Activated CD8-positive, alpha-beta T cell treated with anti-CD3 and anti-CD28 coated beads, Interleukin-2, amount 10 ng/mL, durations not matched to agents 7 days and 5 days (primary cell): Measurements from ENCODE around the gene ZNF101. TPM values are rescaled to one million over a fixed set of nuclear protein-coding genes. Genes with fewer than 3 reads are reported as not detected.

Experiments used
- ATAC-seq: fragments of 150-1000 bp; cut with Tn5 transposase; one replicate; pipeline ENCODE4 v1.10.0; 2021; ENCODE audit warnings: moderate library complexity
- CTCF ChIA-PET: fragments of 350-600 bp; sonication (Branson Sonifier 250); formaldehyde crosslinking; loops from one replicate; lab custom pipeline; 2021; ENCODE audit warnings: antibody characterized with exemption; lab: Charles Lee
- POLR2A ChIA-PET: fragments of 350-600 bp; sonication (Branson Sonifier 250); formaldehyde crosslinking; loops from one replicate; lab custom pipeline; 2021; ENCODE audit warnings: antibody characterized with exemption; lab: Charles Lee
- DNase-seq: peaks from one replicate; pipeline ENCODE4 v3.0.0-alpha.2; 2020
- H3K27ac Mint-ChIP-seq: one replicate; pipeline ENCODE4 v1.8.0; 2021; ENCODE audit warnings: mild to moderate bottlenecking, mixed read lengths
- H3K27me3 Mint-ChIP-seq: one replicate; pipeline ENCODE4 v1.8.0; 2021; ENCODE audit warnings: low read depth, mixed read lengths
- H3K36me3 Mint-ChIP-seq: one replicate; pipeline ENCODE4 v1.8.0; 2021; ENCODE audit warnings: low read depth, mixed read lengths
- H3K4me1 Mint-ChIP-seq: one replicate; pipeline ENCODE4 v1.8.0; 2021; ENCODE audit warnings: low read depth, mixed read lengths
- H3K4me3 Mint-ChIP-seq: one replicate; pipeline ENCODE4 v1.8.0; 2021; ENCODE audit warnings: mild to moderate bottlenecking, mixed read lengths
- H3K9me3 Mint-ChIP-seq: one replicate; pipeline ENCODE4 v1.8.0; 2022; ENCODE audit warnings: mixed read lengths; ENCODE audit not compliant: insufficient read depth
- total RNA-seq, 2 experiments: library from RNA; stranded (reverse); gene quantifications; one replicate each; pipeline ENCODE4 v1.2.3, GENCODE V29; 2021

The ZNF101 gene
- total RNA-seq = 10 to 100 TPM; 74.2 to 87.8 TPM

DNA sequence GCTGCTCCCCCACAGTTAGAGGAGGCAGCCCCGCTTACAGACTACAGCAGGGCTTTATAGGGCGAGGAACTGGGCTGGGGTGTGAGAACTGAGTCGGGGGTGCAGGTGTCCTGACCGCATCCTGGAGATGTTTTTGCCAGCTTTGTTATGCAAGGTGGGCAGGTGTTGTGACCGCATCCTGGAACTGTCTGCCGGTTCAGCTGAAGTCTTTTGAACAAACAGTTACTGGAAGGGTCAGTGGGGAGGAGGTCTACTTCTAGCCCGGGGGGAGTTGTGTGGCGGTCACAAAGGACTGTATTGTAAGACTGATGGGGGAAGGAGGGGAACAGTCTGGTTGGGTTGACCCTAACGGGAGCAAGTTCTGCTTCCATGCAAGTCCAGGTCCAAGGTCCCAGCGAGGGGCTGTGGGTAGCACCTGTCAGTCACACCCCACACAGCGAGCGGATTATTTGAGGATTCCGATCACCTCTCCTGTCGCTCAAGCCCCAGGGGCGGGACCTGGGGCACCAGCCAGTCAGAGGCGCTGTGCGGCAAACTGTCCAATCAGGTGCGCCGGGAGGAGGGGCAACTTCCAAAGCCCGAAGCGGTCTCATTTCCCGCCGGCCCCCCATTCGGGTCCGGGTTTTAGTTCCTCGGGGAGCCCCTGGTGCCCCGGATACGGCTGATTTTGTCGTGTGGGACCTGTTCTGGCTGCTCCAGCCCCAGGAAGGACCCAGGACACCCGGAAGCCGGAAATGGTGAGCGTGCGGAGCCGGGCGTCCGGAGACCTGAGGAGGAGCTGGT is at the start of gene ZNF101:
Gene ZNF101 (plus strand): TSS at position 610 of the 783 bp plus-strand sequence. CDS start 125 bp downstream, at position 735.
- ChIA-PET POLR2A (interaction anchor here (0.6 to 4.3 kb wide), 25 partner anchors 9 to 897 kb away, joined by 3 to 41 read pairs (median 6); partner anchors contain the start of genes GMIP, PBX4, ZNF14 and ZNF253), CTCF (interaction anchor here (1.0 to 2.0 kb wide), 2 partner anchors 153 to 291 kb away, joined by 3 to 7 read pairs; partner anchors contain the start of gene ZNF506)
- Mint-ChIP-seq H3K4me1 (peaks cover 26% of the 10 kb centered on the region), H3K36me3 (peaks cover 65% of the 10 kb centered on the region), H3K4me3 (peak within 1 kb of the TSS; percentile 80), H3K27ac (peak within 1 kb of the TSS; percentile 97), H3K9me3 (peaks cover 20% of the 10 kb centered on the region), H3K27me3 (no peaks in the 10 kb centered on the region)
- ATAC-seq (peak; percentile 77), DNase-seq (peak; percentile 98)

GRCh38 chr19:19619181-19619848 is 49.3 kb upstream of the ZNF101 start:
- DNase-seq = no peak
- peaks cover 46% of the 10 kb centered on the region for H3K36me3 Mint-ChIP-seq
- H3K4me1 Mint-ChIP-seq = peaks cover 47% of the 10 kb centered on the region
- H3K27ac Mint-ChIP-seq = peak overlapping the region; percentile 74
- ChIA-PET POLR2A (interaction anchor here (1.4 kb wide), 1 partner anchor 30 kb away, joined by 4 read pairs; no protein-coding TSS in a partner anchor), CTCF (interaction anchor here (1.3 kb wide), 1 partner anchor 65 kb away, joined by 4 read pairs; no protein-coding TSS in a partner anchor)
- peak overlapping the region; percentile 90 for H3K4me3 Mint-ChIP-seq
- H3K9me3 Mint-ChIP-seq = no peaks in the 10 kb centered on the region
- H3K27me3 Mint-ChIP-seq = no peaks in the 10 kb centered on the region
- ATAC-seq = no peak

DNA sequence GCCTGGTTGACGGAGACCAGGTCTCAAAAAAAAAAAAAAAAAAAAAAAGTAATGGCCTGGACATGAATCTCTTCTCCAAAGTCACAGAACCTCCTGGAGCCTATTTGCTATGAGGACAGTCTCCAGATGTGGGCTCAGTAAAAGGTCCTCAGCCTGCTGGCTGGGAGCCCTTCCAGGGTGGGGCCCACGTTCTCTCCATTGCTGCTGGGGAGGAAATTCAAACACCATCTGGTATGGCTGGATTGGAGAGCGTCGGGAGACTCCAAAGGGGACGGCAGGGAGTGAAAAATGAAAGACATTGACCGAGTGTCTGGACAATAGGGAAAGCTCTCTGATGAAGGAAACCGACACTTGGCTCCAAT is 48.8 kb upstream of the ZNF101 start:
- no peaks in the 10 kb centered on the region for H3K27me3 Mint-ChIP-seq
- CTCF ChIA-PET = interaction anchor here (1.3 kb wide), 1 partner anchor 66 kb away, joined by 4 read pairs; no protein-coding TSS in a partner anchor
- no peak for ATAC-seq

DNA sequence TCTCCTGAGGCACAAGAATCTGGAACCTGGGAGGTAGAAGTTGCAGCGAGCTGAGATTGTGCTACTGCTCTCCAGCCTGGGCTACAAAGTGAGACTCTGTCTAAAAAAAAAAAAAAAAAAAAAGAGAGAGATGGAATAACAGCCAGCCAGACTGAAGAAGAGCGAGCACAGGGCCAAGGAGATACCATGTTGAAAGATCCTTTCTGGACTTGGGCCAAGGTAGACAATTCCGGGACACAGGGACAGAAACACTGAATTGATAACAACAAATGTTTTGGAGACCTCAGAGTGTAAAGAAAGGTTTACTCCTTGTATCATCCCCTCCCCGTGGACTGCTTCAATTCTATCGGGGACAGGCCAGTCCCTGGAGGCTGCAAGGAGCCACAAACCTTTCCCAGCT is 45.3 kb upstream of the ZNF101 start:
- H3K4me3 Mint-ChIP-seq = no peak overlapping the region
- no peak for ATAC-seq
- no peak for DNase-seq
- H3K36me3 Mint-ChIP-seq = peaks cover 49% of the 10 kb centered on the region
- ChIA-PET CTCF (no interaction called here), POLR2A (interaction anchor here (0.7 kb wide), 1 partner anchor 195 kb away, joined by 3 read pairs; no protein-coding TSS in a partner anchor)
- H3K27me3 Mint-ChIP-seq = no peaks in the 10 kb centered on the region
- H3K9me3 Mint-ChIP-seq = no peaks in the 10 kb centered on the region
- H3K27ac Mint-ChIP-seq = no peak overlapping the region
- peaks cover 43% of the 10 kb centered on the region for H3K4me1 Mint-ChIP-seq

More for the DNA sequence above, 48.8 kb upstream of the ZNF101 start:
- Mint-ChIP-seq H3K4me3 (no peak overlapping the region), H3K4me1 (peaks cover 49% of the 10 kb centered on the region), H3K27ac (no peak overlapping the region), H3K9me3 (no peaks in the 10 kb centered on the region), H3K36me3 (peaks cover 49% of the 10 kb centered on the region)
- POLR2A ChIA-PET = interaction anchor here (1.4 kb wide), 1 partner anchor 30 kb away, joined by 4 read pairs; no protein-coding TSS in a partner anchor
- DNase-seq = no peak

GRCh38 chr19:19624032-19624570 is 44.5 kb upstream of the ZNF101 start:
- Mint-ChIP-seq H3K4me3 (no peak overlapping the region), H3K9me3 (no peaks in the 10 kb centered on the region), H3K27me3 (no peaks in the 10 kb centered on the region), H3K27ac (no peak overlapping the region), H3K4me1 (peaks cover 44% of the 10 kb centered on the region), H3K36me3 (peaks cover 51% of the 10 kb centered on the region)
- DNase-seq = no peak
- no peak for ATAC-seq
- ChIA-PET CTCF (interaction anchor here (1.3 kb wide), 1 partner anchor 92 kb away, joined by 5 read pairs; no protein-coding TSS in a partner anchor), POLR2A (interaction anchor here (0.6 kb wide), 1 partner anchor 15 kb away, joined by 3 read pairs; no protein-coding TSS in a partner anchor)

DNA sequence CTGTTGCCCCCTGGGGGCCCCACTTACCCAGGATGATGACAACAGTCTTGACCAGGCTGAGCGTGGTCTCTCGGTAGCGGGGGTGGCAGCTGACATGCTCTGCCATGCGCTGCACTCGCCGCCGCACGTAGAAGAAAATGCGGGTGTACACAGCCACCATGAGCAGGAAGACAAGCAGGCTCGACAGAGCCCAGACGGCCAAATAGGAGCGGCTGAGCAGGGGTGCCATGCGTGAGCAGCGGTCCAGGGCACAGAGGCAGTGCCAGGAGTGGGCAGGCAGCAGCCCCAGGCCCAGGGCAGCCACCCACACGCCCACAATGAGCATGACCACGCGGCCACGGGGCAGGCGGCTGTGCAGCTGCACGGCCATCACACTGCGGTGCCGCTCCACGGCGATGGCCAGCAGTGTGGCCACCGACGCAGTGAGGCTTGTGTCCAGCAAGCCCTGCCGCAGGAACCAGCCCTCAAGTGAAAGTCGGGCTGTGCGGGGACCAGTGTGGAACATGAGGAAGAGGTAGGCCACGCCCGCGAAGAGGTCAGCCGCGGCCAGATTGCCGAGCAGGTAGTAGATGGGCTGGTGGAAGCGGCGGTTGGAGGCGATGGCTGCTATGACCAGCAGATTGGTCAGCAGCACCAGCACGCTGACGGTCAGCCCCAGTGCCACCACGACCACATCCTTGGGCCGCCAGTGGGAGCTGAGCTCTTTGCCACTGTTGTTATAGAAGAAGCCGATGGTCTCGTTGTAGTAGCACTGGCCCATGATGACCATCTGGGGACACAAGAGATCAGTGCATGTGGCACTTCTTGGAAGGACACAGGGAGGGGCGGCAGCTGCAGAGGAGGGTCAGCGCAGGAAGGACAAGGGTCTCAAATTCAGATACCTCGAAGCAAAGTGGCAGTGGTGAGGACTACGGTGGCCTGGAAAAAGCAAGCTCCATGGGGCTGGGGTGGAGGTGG is 41.8 kb upstream of the ZNF101 start:
- Mint-ChIP-seq H3K9me3 (no peaks in the 10 kb centered on the region), H3K36me3 (peaks cover 55% of the 10 kb centered on the region), H3K27ac (peak overlapping the region; percentile 93), H3K4me1 (peaks cover 36% of the 10 kb centered on the region), H3K27me3 (no peaks in the 10 kb centered on the region), H3K4me3 (peak overlapping the region; percentile 92)
- POLR2A ChIA-PET = interaction anchor here (0.6 to 1.6 kb wide), 8 partner anchors 9 to 95 kb away, joined by 3 to 5 read pairs (median 4); partner anchors contain the start of gene ATP13A1
- DNase-seq (no peak), ATAC-seq (no peak)
- CTCF ChIA-PET = interaction anchor here (1.0 to 2.3 kb wide), 5 partner anchors 10 to 95 kb away, joined by 3 to 7 read pairs (median 3); no protein-coding TSS in a partner anchor

- POLR2A ChIA-PET = interaction anchor here (0.7 to 1.8 kb wide), 11 partner anchors 7 to 112 kb away, joined by 3 to 7 read pairs (median 4); partner anchors contain the start of genes ATP13A1 and NDUFA13
- DNase-seq (peak; percentile 79), ATAC-seq (peak; percentile 81)
- H3K4me1 Mint-ChIP-seq = peaks cover 40% of the 10 kb centered on the region
- CTCF ChIA-PET = interaction anchor here (0.8 to 2.3 kb wide), 7 partner anchors 15 to 209 kb away, joined by 3 to 7 read pairs (median 4); no protein-coding TSS in a partner anchor
- H3K27ac Mint-ChIP-seq = peak within 1 kb of the TSS; percentile 93
- H3K9me3 Mint-ChIP-seq = no peaks in the 10 kb centered on the region
- peak within 1 kb of the TSS; percentile 92 for H3K4me3 Mint-ChIP-seq
- H3K27me3 Mint-ChIP-seq = no peaks in the 10 kb centered on the region
- H3K36me3 Mint-ChIP-seq = peaks cover 58% of the 10 kb centered on the region
Observed at GRCh38 chr19:19627621-19628500, 40.8 kb upstream of the ZNF101 start, which contains the start of gene LPAR2. TSS of gene LPAR2 (minus strand) at chr19:19628220. CDS start at chr19:19627275, 945 bp downstream.

- peak overlapping the region; percentile 72 for H3K4me3 Mint-ChIP-seq
- CTCF ChIA-PET = interaction anchor here (0.8 to 1.7 kb wide), 4 partner anchors 15 to 209 kb away, joined by 3 to 4 read pairs (median 4); no protein-coding TSS in a partner anchor
- DNase-seq (peak; percentile 42), ATAC-seq (peak; percentile 10)
- H3K4me1 Mint-ChIP-seq = peaks cover 43% of the 10 kb centered on the region
- peak overlapping the region; percentile 87 for H3K27ac Mint-ChIP-seq
- H3K9me3 Mint-ChIP-seq = no peaks in the 10 kb centered on the region
- H3K36me3 Mint-ChIP-seq = peaks cover 60% of the 10 kb centered on the region
- POLR2A ChIA-PET = interaction anchor here (0.7 to 1.8 kb wide), 7 partner anchors 8 to 113 kb away, joined by 3 to 7 read pairs (median 4); partner anchors contain the start of genes ATP13A1 and NDUFA13
- no peaks in the 10 kb centered on the region for H3K27me3 Mint-ChIP-seq
Observed at GRCh38 chr19:19628501-19629134, 40.0 kb upstream of the ZNF101 start.

- ATAC-seq = no peak
- H3K9me3 Mint-ChIP-seq = no peaks in the 10 kb centered on the region
- no peak for DNase-seq
- CTCF ChIA-PET = no interaction called here
- POLR2A ChIA-PET = no interaction called here
- H3K4me3 Mint-ChIP-seq = no peak overlapping the region
- H3K4me1 Mint-ChIP-seq = peaks cover 45% of the 10 kb centered on the region
- no peaks in the 10 kb centered on the region for H3K27me3 Mint-ChIP-seq
- H3K36me3 Mint-ChIP-seq = peaks cover 62% of the 10 kb centered on the region
- no peak overlapping the region for H3K27ac Mint-ChIP-seq
Observed at GRCh38 chr19:19630062-19630414, 38.6 kb upstream of the ZNF101 start.
